ENCODE data around the gene B3GNT2.
A peak's percentile ranks its signal among the peaks of the same experiment; 100 is the strongest.
"Not testable (repeated sequence)": the region's sequence is repeated elsewhere in the genome, so short reads cannot be mapped to it uniquely, and the experiment has no call there.

The B3GNT2 gene

GRCh38 chr2:62184512-62185230 is 11.2 kb upstream of the B3GNT2 start:
- no peak for DNase-seq (ENCODE audit: low read depth in 2 of 2, low spot score in 1 of 2)

- no peak for DNase-seq (ENCODE audit: low read depth in 2 of 2, low spot score in 1 of 2)
Measured at GRCh38 chr2:62185475-62186155, 10.3 kb upstream of the B3GNT2 start.

GRCh38 chr2:62186156-62186905 is 9.6 kb upstream of the B3GNT2 start:
- DNase-seq (ENCODE audit: low read depth in 2 of 2, low spot score in 1 of 2), result no peak

GRCh38 chr2:62187246-62187645 is 8.7 kb upstream of the B3GNT2 start:
- no peak for DNase-seq (ENCODE audit: low read depth in 2 of 2, low spot score in 1 of 2)

GRCh38 chr2:62188416-62188815 is 7.5 kb upstream of the B3GNT2 start:
- DNase-seq (ENCODE audit: low read depth in 2 of 2, low spot score in 1 of 2), result no peak

- no peak for DNase-seq (ENCODE audit: low read depth in 2 of 2, low spot score in 1 of 2)
Measured at GRCh38 chr2:62189196-62189595, 6.7 kb upstream of the B3GNT2 start.

- DNase-seq (ENCODE audit: low read depth in 2 of 2, low spot score in 1 of 2), result no peak
Measured at GRCh38 chr2:62192811-62193210, 3.1 kb upstream of the B3GNT2 start.

- no peak for DNase-seq (ENCODE audit: low read depth in 2 of 2, low spot score in 1 of 2)
Measured at GRCh38 chr2:62194558-62195420, 1.1 kb upstream of the B3GNT2 start.

- DNase-seq (ENCODE audit: low read depth in 2 of 2, low spot score in 1 of 2), result peak; percentile 16 to 25
Measured at GRCh38 chr2:62196278-62196901, 475 bp downstream of the B3GNT2 start.

GRCh38 chr2:62197011-62197924 is 1.4 kb downstream of the B3GNT2 start:
- peak in 1 of 2 donors; percentile 12 for DNase-seq (ENCODE audit: low read depth in 2 of 2, low spot score in 1 of 2)

GRCh38 chr2:62197925-62198633 is 2.2 kb downstream of the B3GNT2 start:
- no peak for DNase-seq (ENCODE audit: low read depth in 2 of 2, low spot score in 1 of 2)

- DNase-seq (ENCODE audit: low read depth in 2 of 2, low spot score in 1 of 2), result not testable (repeated sequence)
Measured at GRCh38 chr2:62198854-62199253, 2.9 kb downstream of the B3GNT2 start.

- DNase-seq (ENCODE audit: low read depth in 2 of 2, low spot score in 1 of 2), result no peak
Measured at GRCh38 chr2:62199392-62200125, 3.6 kb downstream of the B3GNT2 start.

GRCh38 chr2:62200291-62200841 is 4.5 kb downstream of the B3GNT2 start:
- DNase-seq (ENCODE audit: low read depth in 2 of 2, low spot score in 1 of 2), result no peak

- DNase-seq (ENCODE audit: low read depth in 2 of 2, low spot score in 1 of 2), result no peak
Measured at GRCh38 chr2:62200868-62201267, 5.0 kb downstream of the B3GNT2 start.

GRCh38 chr2:62201307-62201706 is 5.4 kb downstream of the B3GNT2 start:
- DNase-seq (ENCODE audit: low read depth in 2 of 2, low spot score in 1 of 2), result no peak

GRCh38 chr2:62202019-62202722 is 6.3 kb downstream of the B3GNT2 start:
- no peak for DNase-seq (ENCODE audit: low read depth in 2 of 2, low spot score in 1 of 2)
